GM03348 (cell line): ENCODE results near the gene ZNF254.
"Not testable (repeated sequence)": the region's sequence is repeated elsewhere in the genome, so short reads cannot be mapped to it uniquely, and the experiment has no call there.

Experiments used
- DNase-seq: peaks from one replicate; pipeline ENCODE4 v3.0.0; 2012; ENCODE audit warnings: low spot score

ZNF254 gene

DNA sequence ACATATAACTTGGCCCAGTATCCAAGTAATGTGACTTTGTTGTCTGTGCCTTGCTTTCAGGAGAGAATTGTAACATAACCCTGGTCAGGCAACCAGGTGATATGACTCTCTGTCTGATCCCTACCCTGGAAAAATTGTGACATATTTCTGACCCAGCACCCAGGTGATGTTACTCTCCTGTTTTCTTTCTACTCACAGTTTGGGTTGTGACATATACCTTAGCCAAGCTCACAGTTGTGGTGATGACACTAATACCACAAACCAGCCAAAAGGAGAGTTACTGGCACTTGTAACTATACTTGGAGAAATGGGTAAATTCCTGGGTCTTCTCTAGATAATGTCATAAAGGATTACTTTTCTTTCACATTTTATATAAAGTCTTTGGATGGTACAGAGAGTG is 14.3 kb upstream of the ZNF254 start:
- DNase-seq = no peak

GRCh38 chr19:24073807-24074206 is 13.2 kb upstream of the ZNF254 start:
- no peak for DNase-seq

GRCh38 chr19:24074720-24075454 is 12.1 kb upstream of the ZNF254 start:
- DNase-seq = no peak

GRCh38 chr19:24075530-24075929 is 11.5 kb upstream of the ZNF254 start:
- DNase-seq = not testable (repeated sequence)

GRCh38 chr19:24078680-24079079 is 8.3 kb upstream of the ZNF254 start:
- DNase-seq = no peak

- no peak for DNase-seq
These were observed 5.9 kb upstream of the ZNF254 start for GRCh38 chr19:24081056-24081455.

GRCh38 chr19:24098359-24098758 is 11.4 kb downstream of the ZNF254 start:
- DNase-seq = no peak

GRCh38 chr19:24099829-24100228 is 12.8 kb downstream of the ZNF254 start:
- no peak for DNase-seq

- not testable (repeated sequence) for DNase-seq
These were observed 13.6 kb downstream of the ZNF254 start for GRCh38 chr19:24100597-24100996.

DNA sequence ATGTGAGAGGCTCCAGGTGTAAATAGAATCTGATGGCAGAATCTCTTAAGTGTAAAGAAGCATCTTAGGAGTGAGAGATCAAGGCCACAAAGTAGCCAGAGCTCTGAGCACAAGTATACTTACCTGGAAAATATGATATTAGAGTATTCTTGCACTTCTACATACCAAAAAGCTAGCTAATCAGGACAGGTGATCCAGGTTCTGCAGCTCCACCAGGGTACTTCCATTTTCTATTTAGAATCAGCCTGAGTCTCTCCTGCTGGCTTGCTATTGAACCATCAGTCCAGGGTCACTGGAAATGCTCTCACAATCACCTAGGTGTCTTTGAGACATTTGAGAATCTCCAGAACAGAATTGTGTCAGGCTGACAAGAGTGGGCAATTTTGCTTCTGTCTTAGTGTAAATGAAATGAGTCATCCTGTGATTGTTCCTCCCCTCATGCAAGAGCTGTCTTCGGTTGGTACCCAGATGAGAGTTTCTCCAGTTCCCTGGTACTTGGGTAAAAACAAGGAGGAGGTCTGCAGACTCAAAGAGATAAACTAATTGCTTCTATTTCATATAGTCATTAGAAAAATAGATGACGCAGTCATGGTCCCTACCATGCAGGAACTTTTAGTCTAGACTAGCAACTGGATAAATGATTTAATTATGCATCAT is 14.6 kb downstream of the ZNF254 start:
- no peak for DNase-seq

DNA sequence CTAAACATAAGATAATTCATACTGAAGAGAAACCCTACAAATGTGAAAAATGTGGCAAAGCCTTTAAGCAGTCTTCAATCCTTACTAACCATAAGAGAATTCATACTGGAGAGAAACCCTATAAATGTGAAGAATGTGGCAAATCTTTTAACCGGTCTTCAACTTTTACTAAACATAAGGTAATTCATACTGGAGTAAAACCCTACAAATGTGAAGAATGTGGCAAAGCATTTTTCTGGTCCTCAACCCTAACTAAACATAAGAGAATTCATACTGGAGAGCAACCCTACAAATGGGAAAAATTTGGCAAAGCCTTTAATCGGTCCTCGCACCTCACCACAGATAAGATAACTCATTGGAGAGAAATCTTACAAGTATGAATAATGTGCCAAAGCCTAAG is 40.6 kb downstream of the ZNF254 start:
- no peak for DNase-seq

DNA sequence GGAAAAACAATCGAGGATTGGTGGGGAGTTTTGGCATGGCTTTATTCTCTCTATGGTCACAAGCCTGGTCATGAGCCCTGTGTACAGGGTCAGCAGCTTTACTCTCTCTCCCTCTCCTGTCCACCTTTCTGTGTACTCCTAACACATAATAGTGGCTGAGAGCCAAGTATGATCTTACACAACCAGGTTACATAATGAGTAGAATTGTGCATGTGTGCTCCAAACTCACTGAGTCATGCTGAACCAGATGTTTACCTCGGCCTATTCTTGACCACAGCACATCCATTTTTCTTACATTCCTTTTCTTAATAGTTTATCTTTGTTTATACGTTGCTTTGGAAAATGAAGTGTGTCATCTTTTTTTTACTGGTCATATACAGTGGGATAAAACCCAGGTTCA is 53.1 kb downstream of the ZNF254 start:
- no peak for DNase-seq

- no peak for DNase-seq
These were observed 53.6 kb downstream of the ZNF254 start for GRCh38 chr19:24140591-24140990.

DNA sequence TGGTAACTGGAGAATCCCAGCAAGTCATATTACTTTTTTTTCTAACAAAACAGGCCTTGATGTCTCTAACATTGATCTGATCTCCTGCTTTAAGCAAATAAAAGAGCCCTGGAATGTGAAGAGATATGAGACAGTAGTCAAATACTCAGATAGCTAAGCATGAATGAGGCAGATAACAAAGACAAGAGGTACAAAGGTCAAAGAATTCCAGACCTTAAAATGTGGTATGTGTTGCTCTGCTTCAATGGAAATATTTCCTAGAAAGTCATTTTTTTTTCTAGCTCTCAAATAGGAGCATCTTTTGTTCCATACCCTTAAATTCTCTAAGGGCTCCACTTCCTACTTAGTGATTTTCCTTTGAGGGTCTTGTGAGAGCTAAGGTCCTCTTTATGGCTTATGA is 54.6 kb downstream of the ZNF254 start:
- DNase-seq = no peak

- no peak for DNase-seq
These were observed 55.8 kb downstream of the ZNF254 start for GRCh38 chr19:24142771-24143170.

GRCh38 chr19:24159707-24160106 is 72.7 kb downstream of the ZNF254 start:
- DNase-seq = no peak

GRCh38 chr19:24166055-24166454 is 79.1 kb downstream of the ZNF254 start:
- peak; percentile 11 for DNase-seq

DNA sequence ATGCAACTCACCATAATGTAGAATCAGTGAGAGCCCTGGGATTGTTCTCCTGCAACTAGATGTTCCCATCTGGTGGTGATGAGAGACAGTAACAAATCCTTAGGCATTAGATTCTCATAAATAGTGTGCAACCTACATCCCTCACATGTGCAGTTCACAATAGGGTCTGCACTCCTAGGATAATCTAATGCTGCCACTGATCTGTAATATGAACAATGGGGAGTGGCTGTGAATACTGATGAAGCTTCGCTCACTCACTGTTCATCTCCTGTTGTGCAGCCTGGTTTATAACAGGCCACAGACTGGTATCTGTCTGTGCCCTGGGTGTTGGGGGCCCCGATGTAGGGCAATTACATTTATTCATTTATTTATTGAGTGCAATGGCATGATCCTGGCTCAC is 86.9 kb downstream of the ZNF254 start:
- no peak for DNase-seq

DNA sequence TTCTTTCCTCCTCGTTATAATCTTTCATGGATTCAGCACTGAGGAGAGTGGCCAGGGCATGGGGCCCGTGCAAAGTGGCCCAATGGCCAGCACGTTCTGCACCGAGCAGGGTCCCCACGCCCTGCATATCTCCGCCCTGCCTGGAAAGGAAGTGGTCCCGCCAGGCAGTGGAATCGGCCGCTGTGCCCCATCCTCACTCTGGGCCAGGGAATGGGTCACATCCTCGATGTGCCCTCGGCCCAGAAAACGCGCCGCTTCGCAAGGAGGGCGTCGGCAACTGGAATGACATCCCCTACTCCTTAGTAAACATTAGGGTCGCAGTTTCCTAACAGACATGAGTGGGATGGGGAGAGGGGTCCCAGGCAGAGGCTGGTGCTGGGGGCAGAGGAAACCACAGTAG is 90.7 kb downstream of the ZNF254 start:
- no peak for DNase-seq

DNA sequence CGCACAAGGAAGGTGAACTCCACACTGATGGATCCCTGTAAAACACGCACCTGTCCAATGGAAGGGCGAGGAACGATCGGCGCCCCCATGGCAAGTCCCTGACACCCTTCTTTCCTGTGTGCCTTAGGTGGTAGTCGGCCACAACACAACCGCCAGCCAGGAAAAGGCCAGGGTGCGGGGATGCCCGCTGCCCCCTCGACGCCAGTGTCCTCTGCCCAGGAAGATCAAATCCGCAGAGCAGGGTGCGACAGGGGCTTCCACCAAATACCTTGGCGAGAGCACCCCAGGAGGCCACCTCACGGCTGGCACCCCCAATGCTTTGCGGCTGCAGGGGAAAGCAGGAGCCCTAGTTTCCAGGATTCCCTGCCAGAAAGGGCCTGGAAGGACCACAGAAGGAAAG is 91.2 kb downstream of the ZNF254 start:
- DNase-seq = no peak
